WTC11 (cell line): ENCODE results near the gene ZNF354C.

ENCODE experiments used
- NFYB ChIP-seq: sonication (generic); formaldehyde crosslinking; conservative IDR thresholded peaks from 2 replicates; pipeline ENCODE4 v1.8.0; 2022; ENCODE audit warnings: low read depth, missing genetic modification reagents
- ZNF232 ChIP-seq: sonication (generic); formaldehyde crosslinking; IDR thresholded peaks from 2 replicates; pipeline ENCODE4 v1.8.0; 2022; ENCODE audit warnings: mild to moderate bottlenecking, missing genetic modification reagents
- ZNF263 ChIP-seq: sonication (generic); formaldehyde crosslinking; IDR thresholded peaks from 2 replicates; pipeline ENCODE4 v1.8.1; 2022; ENCODE audit warnings: low read depth, mild to moderate bottlenecking, moderate library complexity, missing genetic modification reagents
- TF ChIP-seq, protein P1 (sequence below): sonication (generic); formaldehyde crosslinking; IDR thresholded peaks from 2 replicates; pipeline ENCODE4 v1.8.1; 2023; ENCODE audit warnings: mild to moderate bottlenecking, missing genetic modification reagents, borderline replicate concordance
- TF ChIP-seq, protein P2 (sequence below): fragments of 250-450 bp; sonication (Bioruptor Pico); conservative IDR thresholded peaks from 2 replicates; pipeline ENCODE4 v1.9.0; 2021; ENCODE audit warnings: mild to moderate bottlenecking
- TF ChIP-seq, protein P3 (sequence below): fragments of 200-600 bp; IDR thresholded peaks from 2 replicates; pipeline ENCODE4 v1.8.0; 2022; ENCODE audit warnings: antibody characterized with exemption

DNA sequence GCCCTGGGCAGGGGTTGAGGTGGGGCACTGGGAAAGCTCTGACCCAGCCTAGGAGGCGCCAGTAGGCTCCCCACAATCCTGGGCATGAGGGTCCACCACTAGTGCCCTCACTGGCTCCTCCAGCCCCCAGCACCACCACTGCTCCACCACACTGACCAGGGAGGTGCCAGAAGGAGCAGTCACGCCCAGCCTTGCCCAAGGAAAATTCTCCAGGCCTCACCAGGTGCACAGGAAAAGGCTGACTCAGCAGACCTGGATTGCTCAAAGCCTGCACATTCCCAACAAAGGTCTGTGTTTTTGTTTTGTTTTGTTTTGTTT lies 62.9 kb downstream of the ZNF354C start:
- TF ChIP-seq, protein P1, sequence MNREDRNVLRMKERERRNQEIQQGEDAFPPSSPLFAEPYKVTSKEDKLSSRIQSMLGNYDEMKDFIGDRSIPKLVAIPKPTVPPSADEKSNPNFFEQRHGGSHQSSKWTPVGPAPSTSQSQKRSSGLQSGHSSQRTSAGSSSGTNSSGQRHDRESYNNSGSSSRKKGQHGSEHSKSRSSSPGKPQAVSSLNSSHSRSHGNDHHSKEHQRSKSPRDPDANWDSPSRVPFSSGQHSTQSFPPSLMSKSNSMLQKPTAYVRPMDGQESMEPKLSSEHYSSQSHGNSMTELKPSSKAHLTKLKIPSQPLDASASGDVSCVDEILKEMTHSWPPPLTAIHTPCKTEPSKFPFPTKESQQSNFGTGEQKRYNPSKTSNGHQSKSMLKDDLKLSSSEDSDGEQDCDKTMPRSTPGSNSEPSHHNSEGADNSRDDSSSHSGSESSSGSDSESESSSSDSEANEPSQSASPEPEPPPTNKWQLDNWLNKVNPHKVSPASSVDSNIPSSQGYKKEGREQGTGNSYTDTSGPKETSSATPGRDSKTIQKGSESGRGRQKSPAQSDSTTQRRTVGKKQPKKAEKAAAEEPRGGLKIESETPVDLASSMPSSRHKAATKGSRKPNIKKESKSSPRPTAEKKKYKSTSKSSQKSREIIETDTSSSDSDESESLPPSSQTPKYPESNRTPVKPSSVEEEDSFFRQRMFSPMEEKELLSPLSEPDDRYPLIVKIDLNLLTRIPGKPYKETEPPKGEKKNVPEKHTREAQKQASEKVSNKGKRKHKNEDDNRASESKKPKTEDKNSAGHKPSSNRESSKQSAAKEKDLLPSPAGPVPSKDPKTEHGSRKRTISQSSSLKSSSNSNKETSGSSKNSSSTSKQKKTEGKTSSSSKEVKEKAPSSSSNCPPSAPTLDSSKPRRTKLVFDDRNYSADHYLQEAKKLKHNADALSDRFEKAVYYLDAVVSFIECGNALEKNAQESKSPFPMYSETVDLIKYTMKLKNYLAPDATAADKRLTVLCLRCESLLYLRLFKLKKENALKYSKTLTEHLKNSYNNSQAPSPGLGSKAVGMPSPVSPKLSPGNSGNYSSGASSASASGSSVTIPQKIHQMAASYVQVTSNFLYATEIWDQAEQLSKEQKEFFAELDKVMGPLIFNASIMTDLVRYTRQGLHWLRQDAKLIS, result no peak
- TF ChIP-seq, protein P2, sequence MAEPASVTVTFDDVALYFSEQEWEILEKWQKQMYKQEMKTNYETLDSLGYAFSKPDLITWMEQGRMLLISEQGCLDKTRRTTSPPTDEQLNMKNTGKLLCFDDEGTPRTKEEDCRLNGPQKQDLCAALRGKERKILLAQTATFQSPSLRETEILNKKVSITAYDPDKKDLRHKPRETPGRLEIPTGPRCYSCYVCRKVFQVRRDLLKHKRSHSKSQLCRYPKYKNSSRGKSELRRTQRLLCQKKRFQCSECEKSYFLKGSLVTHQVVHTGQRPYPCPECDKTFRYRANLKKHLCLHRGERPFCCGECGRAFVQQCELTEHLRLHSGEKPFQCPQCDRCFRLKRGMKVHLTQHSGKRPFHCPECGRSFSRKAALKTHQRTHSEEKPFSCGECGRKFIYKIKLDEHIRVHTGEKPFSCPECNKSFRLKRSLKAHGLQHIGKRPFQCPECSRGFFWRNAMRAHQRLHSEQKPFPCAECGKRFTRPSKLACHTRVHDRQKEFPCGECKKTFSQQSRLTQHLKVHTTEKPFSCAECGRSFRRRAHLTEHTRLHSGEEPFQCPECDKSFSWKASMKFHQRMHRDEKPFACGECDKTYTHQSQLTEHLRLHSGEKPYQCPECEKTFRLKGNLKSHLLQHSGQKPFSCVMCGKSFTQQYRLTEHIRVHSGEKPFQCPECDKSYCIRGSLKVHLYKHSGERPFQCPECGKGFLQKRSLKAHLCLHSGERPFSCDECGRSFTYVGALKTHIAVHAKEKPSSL, result no peak
- TF ChIP-seq, protein P3, sequence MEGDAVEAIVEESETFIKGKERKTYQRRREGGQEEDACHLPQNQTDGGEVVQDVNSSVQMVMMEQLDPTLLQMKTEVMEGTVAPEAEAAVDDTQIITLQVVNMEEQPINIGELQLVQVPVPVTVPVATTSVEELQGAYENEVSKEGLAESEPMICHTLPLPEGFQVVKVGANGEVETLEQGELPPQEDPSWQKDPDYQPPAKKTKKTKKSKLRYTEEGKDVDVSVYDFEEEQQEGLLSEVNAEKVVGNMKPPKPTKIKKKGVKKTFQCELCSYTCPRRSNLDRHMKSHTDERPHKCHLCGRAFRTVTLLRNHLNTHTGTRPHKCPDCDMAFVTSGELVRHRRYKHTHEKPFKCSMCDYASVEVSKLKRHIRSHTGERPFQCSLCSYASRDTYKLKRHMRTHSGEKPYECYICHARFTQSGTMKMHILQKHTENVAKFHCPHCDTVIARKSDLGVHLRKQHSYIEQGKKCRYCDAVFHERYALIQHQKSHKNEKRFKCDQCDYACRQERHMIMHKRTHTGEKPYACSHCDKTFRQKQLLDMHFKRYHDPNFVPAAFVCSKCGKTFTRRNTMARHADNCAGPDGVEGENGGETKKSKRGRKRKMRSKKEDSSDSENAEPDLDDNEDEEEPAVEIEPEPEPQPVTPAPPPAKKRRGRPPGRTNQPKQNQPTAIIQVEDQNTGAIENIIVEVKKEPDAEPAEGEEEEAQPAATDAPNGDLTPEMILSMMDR, result no peak
- TF ChIP-seq NFYB (CRISPR knock-in tag), result no peak
- no peak for TF ChIP-seq ZNF232
- TF ChIP-seq ZNF263, result no peak
